GM21390 (cell line): ENCODE data around the gene CCDC85C.

Experiments
- ATAC-seq: cut with Tn5 transposase; IDR thresholded peaks from one replicate; pipeline ENCODE4 v1.9.1; 2021; ENCODE audit not compliant: unreplicated experiment

The CCDC85C gene

GRCh38 chr14:99560922-99561683 is 42.9 kb downstream of the CCDC85C start:
- no peak for ATAC-seq

- ATAC-seq: no peak
These were observed 43.6 kb downstream of the CCDC85C start for GRCh38 chr14:99560403-99560802.

- no peak for ATAC-seq
These were observed 44.6 kb downstream of the CCDC85C start for GRCh38 chr14:99559286-99559990.

- ATAC-seq: no peak
These were observed 47.7 kb downstream of the CCDC85C start for GRCh38 chr14:99556134-99556791.

GRCh38 chr14:99554757-99555531 is 49.1 kb downstream of the CCDC85C start:
- ATAC-seq: no peak

- no peak for ATAC-seq
These were observed 49.8 kb downstream of the CCDC85C start for GRCh38 chr14:99554184-99554583.

- ATAC-seq: no peak
These were observed 51.3 kb downstream of the CCDC85C start for GRCh38 chr14:99552572-99553216.

- no peak for ATAC-seq
These were observed 51.9 kb downstream of the CCDC85C start for GRCh38 chr14:99552021-99552553.

- no peak for ATAC-seq
These were observed 52.7 kb downstream of the CCDC85C start for GRCh38 chr14:99551034-99551922.

GRCh38 chr14:99550387-99550992 is 53.5 kb downstream of the CCDC85C start:
- ATAC-seq: no peak

GRCh38 chr14:99549684-99550083 is 54.3 kb downstream of the CCDC85C start:
- ATAC-seq: no peak

- ATAC-seq: no peak
These were observed 55.0 kb downstream of the CCDC85C start for GRCh38 chr14:99548871-99549515.

- no peak for ATAC-seq
These were observed 55.8 kb downstream of the CCDC85C start for GRCh38 chr14:99548255-99548654.

- no peak for ATAC-seq
These were observed 57.6 kb downstream of the CCDC85C start for GRCh38 chr14:99546234-99546879.

- no peak for ATAC-seq
These were observed 58.4 kb downstream of the CCDC85C start for GRCh38 chr14:99545586-99545985.

GRCh38 chr14:99544991-99545390 is 59.0 kb downstream of the CCDC85C start:
- no peak for ATAC-seq

GRCh38 chr14:99543985-99544384 is 60.0 kb downstream of the CCDC85C start:
- ATAC-seq: no peak

- ATAC-seq: no peak
These were observed 60.6 kb downstream of the CCDC85C start for GRCh38 chr14:99543370-99543769.
